ENCODE data around the gene NTM.
A peak's percentile ranks its signal among the peaks of the same experiment; 100 is the strongest.
"Not testable (repeated sequence)": the region's sequence is repeated elsewhere in the genome, so short reads cannot be mapped to it uniquely, and the experiment has no call there.

The NTM gene

DNA sequence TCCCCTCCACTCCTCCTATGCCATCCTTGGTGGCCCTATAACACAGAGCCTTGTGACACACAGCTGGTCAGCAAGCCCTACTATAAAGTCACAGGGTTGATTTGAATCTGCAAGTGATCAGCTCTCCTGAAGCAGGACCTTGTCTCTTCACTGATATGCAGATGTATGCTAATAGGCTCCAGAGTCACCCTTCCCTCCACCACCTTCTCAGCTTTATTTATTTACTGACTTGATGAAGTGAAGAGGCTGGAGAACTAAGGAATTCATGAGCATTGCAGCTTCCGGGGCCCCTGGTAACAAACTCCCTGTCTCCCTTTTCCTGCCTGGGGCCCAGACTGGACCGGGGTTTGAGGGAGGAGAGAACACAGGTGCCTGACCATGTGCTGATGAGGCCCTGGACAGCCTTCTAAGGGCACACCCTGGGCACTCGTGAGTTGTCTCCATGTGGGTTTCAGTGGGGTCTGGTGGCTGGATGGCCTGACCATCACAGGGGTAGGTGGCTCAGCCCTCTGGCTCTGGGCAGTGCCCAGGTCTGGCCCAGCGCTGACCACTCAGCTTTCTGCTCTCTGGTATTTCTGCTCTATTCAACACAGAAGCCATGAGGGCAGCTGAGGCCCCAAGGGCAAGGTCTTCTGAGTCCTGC is 307.5 kb downstream of the NTM start:
- no peak for DNase-seq

DNA sequence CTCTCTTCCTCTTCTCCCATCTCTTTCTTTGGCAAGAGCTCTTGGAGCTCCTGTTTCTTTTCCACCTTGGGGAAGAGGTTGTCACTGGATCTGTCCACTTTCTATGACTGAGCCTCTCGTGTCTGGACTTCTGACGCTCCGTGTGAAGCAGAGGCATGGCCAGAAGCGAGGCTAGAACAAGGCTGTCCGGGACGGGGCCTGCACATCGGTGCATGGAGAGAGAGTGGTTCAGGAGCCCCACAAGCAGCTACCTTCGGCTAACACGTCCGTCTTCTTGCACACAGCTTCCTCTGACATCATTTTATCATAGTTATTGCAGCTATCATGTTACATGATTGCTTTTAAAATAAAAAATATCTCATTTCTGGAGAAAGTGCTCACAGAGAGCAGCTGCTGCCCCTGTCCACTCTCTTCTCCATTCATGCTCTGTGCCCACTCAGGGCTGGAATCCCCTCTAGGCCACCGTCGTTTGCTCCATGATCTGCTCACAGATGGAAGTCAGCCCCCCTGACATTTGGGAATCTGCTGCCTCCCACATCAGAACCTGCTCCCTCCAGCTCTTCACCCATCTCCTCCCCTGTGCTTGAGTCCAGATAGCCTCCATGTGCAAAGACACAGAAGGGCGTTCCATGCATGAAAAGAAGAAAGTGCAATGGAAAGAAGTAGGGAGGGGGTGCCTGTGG is 308.4 kb downstream of the NTM start:
- DNase-seq: no peak

DNA sequence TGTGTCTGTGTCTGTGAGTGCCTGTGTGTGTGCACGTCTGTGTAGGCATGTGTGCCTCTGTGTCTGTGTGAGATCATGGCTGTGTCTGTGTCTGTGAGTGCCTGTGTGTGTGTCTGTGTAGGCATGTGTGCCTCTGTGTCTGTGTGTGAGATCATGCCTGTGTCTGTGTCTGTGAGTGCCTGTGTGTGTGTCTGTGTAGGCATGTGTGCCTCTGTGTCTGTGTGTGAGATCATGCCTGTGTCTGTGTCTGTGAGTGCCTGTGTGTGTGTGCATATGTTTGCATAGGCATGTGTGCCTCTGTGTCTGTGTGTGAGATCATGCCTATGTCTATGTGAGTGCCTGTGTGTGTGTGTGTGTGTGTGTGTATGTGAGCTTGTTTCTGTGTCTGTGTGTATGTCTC is 310.0 kb downstream of the NTM start:
- not testable (repeated sequence) for DNase-seq

DNA sequence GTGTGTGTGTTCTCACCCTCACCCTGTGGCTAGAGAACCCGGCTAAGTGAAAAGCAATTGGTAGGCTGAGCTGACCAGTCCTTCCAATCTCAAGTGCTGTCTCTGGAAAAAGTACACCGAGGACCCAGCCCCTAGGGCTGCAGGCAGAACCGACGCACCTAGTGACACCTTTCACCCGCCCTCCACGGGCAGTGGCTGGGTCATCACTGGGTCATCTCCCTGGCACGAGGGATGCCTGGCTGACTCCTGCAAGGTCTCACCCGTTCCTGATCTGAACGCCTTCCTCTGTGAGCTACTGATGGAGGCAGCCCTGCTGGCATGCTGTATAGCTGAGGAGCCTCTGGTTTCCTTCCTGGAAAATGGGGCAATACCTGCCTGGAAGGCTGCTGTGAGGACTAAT is 311.5 kb downstream of the NTM start:
- no peak for DNase-seq

DNA sequence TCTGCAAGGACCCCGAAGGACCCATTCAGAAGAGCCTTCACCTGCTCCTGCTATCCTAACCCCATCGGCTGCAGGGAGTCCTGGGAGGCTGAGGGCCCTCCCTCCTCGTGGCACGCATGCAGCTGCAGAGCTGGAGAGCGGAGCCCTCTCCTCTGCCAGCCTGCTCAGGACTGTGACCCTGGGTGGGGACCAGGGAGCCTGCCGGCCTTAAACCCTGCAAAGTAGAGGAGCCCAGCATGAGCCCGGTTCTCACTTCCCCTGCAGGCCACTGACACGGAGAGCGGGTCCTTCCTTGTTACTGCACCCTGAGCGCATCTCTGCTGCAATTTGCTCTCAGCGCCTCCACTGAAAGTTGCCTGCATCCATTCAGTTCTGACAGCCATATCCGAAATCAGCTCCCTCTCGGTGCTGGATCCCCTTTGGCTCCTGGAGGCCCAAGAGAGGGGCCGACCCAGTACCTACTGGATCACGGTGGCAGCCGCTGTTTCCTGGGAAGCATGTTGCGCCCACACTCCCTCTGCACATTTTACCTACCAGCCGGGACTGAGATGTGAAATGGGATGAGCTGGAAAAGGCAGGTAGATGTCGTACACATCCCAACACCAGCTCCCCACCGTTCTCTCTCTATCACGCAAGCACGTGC is 312.1 kb downstream of the NTM start:
- no peak for DNase-seq

DNA sequence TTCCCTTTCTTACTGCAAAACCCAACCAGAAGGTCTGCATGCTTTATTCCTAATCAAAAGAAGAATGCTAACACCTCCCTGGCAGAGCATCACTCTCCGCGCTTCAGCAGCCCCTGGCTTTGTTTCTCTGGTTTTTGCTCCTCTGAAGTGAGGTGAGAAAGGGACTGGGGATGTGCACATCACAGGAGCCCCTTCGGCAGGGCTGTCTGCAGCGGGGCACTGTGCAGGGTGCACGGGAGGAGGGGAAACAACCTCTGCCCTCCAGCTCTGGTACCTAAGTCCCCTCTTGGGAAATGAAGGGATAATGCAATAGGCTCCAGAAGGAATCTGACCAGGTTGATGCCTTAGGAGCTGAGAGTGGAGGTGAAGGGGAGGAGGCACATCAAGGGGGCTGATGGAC is 312.7 kb downstream of the NTM start:
- DNase-seq: no peak

DNA sequence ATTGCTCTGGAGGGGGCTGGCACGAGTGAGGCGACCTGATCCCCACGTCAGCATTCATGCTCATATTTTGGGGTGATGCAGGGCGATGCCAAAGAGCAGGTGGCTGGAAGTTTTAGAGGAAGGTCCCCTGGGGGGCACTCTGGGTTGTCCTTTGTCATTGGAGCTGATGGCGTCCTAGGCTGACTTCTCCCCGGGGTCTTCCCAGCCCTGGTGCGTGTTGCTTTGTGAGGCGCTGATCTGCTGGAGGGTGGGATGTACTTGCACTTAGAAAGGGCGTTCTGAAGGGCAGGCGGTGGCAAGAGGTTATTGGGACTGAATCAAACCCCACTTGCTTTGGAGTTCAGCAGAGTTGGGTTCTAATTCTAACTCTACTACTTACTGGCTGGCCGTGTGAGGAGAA is 313.3 kb downstream of the NTM start:
- DNase-seq: no peak

DNA sequence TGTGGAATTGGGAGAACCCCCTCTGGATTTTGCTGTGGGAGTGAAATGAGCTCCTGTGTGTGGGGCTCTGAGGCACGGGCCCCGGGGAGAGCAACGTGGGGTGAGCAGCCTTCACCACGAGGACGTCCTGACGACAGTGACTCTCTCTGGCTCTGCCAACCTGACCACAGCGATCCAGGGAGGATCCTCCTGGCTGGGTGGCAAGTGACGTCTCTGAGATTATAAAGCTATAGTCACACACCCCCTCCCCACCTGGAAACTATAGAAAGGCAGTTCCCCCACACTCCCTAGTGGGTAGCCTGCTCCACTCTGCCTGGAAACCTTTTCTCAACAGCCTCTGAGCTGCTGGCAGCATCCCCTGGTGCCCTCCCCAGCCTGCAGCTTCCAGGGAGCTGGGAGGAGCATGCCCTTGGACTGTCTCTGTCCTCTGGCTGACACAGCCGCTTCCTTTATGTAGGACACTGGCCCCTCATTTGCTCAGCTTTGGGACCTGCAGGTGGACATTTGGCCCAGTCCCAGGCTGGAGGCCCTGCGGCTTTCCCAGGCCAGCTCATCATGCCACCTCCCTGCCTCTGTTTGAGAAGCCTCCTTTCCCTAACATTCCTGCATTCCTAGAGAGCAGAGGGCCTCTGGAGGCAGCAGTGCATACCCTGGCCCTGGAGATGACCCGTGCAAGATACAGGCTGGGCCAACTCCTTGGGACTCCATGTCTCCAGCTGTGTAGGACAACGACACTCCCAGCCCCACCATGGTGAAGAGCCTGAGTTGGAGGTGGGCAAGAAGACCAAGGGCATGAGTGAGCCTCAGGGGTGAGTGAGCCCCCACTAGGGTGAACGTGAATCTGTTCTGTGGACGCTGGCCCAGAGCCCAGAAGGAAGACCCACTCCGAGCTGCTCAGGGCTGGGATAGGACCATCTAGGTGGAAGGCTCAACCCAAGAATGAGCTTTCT is 314.0 kb downstream of the NTM start:
- DNase-seq: no peak

DNA sequence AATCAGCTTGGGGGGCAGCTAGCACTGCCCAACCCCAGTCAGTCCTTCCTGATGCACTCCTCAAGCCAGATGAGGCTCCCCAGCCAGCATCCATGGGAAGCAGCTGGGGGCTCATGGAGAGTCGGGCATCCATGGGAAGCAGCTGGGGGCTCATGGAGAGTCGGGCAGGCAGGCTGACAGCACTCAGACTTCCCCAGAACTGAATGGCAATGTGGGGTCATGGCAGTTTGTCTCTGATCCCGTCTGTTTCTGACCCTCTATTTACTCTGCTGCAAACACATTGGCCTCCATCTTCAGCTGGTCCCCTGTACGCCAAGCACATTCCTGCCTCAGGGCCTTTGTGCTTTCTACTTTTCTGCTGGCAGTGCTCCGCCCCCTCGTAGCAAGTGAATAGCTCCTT is 314.8 kb downstream of the NTM start:
- DNase-seq: no peak

DNA sequence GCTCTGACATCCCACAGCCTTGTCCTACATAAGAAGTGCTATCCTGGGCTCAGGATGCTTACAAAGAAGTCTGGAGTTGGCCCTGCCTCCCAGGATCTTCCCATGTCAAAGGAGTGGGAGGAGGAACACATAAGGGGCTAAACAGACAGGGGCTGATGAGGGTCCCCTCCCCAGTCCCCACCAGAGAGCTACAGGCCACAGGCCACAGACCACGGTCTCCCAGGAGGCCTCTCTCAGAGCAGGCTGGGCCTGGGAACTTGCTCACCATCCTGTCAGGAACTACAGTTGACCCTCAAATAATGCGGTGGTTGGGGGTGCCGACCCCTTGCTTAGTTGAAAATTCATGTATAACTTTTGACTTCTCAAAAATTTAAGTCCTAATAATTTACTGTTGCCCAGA is 315.5 kb downstream of the NTM start:
- DNase-seq: no peak

DNA sequence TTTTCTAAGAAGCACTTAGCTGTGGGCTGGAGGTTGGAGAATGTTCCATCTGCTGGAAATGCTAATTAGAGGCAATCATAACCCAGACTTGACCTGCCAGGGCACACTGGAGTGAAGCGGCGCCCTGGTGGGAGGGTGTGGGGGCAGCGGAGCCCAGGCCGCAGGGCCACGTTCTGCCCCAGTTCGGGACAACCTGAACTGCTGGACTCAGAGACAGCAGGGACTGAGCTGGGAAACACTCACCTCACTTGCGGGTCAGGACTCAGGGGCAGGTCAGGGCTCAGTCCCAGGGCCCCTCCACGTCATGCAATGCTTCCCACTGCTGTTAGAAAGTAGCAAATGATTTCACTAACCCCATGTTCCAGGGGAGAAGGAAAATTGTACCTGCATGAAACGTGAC is 316.4 kb downstream of the NTM start:
- no peak for DNase-seq

DNA sequence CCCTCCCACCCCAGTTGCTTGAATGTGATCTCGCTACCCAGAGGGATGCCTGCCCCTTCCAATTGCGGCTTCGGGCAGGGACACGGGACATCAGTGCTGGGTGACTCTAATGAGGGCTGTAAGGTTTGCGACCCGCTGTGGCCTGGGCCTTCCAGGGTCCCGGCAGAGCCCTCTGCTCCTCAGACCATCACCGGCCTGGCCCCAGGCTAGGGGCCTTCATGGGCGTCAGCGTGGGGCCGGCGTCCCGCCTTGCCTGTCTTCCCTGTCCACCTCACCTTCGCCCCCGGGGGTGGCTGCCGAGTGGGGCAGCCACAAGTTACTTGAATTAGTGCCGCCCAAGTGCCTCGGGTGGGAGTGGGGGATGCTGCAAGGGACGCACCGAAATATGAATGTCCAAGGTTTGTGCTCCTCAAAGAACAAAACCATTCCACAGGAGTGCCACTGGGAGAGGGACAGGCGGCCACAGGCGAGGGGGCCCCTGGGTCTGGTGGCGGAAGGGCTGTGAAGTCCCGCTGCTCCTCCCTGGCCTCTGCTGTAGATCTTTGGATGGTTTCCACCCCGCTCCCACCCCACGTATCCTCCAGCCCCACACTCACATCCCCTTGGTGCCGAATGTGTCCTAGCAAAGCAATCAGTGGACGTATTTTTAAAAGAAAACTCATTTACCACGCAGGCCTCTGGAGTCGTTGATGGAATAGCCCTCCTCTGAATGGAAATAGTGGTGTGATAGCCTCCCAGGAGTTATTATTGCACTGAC is 317.1 kb downstream of the NTM start:
- DNase-seq: no peak

DNA sequence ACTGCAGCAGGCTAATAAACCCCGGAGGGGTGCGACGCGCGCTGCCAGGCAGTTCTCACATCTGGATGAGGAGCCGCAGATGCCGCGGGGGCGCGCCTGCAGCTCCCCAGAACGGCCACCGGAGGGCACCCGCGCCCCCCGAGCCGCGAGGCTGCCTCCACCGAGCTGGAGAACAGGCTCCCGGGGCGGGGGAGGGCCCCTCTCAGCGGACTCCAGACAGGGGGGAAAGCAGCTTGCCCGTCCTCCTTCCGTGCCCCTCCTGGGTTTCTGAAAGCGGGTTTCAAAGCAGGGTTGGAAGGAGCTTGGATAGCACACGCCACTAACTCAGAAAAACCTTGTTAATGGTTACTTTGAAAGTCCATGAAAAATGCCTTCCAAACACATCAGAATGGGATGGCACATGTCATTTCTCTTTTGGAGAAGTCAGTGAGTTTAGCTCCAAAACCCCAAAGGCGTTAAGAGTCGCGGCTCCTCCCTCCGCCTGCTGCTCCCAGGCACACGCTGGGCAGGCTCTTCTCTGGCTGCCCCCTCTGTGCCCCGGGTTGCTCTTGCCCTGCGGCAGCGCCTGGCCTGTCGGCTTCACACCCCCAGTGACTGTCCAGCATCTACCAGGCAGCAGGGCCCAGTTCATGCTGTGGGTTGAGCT is 317.8 kb downstream of the NTM start:
- DNase-seq: peak; percentile 68

DNA sequence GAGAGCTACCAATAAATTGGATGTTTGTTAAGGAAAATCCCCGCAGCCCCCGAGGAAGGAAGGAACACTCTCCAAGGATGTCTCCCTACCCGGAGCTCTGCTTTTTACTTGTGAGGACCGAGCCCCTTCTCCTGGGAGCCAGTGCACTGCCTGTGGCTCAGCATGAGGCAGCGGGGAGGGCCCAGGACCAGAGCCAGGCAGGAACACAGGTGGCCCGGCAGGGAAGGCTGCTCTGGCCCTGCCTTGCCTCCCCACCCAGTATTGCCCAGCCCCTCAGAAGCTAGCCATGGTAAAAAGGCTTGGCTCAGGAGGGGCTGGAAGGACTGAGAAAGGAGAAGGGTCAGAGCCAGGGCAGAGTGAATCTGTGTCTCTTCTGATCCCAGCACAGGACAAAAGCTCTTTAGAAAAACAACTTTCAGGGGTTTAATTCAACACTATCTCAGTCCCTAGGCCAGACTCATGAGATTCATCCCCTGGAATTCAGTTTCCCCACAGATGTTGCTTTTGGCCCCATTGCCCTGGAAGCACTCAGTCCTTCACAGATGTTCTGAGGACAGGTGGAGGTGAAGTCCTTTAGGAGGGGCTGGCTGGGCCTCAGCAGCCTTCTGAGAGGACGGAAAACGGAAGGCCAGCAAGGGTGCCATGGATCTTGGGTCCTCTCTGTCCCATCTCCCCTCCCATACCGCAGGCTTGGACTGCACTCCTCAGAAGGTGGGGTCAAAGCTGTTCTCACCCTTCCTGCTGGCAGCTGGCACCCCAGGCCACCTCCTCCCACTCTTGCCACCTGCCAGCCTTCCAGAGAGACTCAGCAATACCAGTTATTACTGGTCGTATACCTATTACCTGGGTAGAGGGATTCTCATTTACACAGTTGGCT is 318.9 kb downstream of the NTM start:
- DNase-seq: no peak

DNA sequence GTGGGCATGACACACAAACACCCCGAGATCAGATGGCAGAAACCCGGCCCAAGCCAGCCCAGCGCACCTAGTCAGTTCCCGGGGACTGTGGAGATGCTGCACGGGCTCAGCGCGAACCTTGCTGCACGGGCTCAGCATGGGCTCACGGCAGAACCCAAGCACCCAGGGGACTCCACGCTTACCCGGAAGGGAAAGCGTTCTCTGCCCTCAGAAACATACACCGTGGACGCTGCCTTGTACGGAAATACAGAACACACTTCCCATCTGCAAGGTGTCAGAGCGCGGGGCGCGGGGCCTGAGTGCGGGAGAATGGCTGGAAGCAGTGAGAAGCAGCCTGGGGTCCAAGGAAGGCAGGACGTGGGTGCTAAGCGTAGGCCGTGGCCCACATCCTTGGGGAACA is 319.9 kb downstream of the NTM start:
- no peak for DNase-seq

DNA sequence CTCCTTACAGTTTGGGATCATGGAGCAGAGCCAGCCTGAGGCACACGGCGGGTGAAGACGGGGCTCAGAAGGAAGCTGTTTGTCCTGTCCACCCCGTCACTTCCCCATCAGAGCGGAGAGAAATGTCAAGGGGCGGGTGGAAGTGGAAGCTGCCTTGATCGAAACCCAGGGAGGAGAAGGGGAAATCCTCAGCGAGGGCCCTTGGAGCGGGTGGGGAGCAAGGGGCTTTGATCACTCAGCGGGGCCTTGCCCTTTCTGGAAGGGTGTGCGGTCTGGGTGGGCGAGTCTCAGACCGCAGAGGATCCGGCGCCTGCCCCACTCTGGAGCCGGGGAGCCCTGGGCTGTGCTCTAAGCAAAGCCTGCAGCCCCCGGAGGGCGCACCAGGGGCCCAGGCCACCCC is 320.4 kb downstream of the NTM start:
- DNase-seq: no peak

DNA sequence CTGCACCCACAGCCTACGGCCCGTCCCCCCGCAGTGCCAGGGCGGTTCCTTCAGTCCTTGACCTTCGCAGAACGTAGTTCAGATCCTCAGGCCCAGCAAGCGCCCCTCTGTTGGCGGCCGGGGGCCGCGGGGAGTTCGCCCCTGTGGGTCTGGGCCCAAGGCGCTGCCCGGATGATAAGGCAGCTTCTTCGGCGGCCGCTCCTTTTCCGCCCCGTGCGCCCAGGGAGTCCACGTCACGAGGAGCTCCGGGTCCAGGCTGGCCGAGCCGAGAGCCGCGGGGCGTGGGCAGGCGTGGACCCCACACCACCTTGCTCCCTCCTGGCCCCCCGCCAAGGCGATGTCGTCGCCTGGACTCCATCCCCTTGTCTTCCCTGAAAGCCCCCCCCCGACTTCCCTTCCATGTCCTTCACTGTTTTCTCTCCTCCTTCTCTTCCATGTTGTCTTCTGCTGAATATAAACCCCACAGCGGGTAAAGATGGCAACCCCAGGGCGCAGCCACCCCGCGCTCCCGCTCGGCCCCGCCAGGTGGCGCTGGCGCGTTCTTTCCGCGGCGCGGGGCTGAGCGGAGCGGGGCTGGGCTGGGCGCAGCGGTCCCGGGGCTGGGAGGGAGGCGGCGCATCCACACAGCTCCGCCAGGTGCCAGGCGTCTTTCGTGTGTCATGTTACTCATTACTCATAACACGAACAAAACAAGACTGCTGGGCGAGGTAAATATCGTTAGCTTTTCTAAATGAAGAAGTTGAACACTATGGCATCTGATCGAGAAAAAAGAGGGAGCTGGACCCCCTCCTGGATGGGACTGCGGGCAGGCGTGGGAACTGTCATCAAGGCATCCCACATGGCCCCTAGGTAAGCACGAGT is 321.0 kb downstream of the NTM start:
- peak; percentile 73 for DNase-seq

DNA sequence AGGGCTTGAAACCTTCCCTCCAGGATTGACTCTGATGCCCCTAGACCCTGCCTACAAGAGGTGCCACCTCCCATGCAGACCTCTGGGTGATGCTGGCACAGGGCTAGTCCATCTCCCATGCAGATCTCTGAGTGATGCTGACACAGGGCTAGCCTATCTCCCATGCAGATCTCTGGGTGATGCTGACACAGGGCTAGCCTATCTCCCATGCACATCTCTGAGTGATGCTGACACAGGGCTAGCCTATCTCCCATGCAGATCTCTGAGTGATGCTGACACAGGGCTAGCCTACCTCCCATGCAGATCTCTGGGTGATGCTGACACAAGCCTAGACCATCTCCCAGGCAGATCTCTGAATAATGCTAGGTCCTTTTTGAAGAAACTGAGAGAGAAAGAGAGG is 321.7 kb downstream of the NTM start:
- no peak for DNase-seq

DNA sequence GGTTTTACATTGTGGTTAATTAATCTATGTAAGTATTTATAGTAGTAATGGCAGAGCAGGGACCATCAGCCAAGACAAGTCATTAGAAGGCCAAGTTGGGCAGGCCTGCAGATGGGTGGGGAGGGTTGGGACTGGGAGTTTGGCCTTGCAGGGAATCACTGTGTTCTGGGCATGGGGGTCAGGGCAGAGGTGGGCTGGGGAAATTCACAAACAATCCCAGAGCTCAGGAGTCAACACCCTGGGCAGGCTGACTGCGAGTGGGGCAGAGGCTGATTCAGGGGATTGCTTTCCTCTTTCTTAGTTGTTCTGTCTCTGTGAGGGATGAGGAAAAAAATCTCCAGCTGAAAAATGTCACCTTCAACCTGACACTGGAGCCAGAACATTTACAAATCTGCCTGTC is 322.5 kb downstream of the NTM start:
- no peak for DNase-seq

DNA sequence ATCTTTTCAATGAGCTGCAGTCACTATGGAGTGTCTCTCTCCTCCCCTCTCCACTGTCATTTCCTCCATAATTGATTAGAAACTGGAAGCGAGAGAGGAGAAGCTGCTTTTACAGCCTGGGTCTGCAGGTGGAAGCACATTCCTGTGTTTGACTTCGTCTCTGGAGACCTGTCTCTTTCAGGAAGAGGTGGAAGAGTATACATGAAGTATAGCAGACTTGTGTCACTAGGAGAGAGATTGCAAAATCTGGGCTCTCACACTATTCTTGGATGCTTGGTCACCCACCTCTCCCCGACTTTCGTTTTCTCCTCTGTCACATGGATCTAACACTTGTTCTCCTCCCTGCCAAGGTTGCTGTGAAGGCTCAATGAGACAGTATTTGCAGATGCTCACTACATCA is 323.3 kb downstream of the NTM start:
- no peak for DNase-seq
